NCI-H146 (cell line): ENCODE data around the gene RPS6KB2.
A peak's percentile ranks its signal among the peaks of the same experiment; 100 is the strongest.

Source experiments
- DNase-seq: peaks from one replicate; lab custom pipeline; 2025; lab: John Stamatoyannopoulos, UW

The RPS6KB2 gene

GRCh38 chr11:67410984-67411784 is 17.1 kb upstream of the RPS6KB2 start:
- no peak for DNase-seq

- DNase-seq, result no peak
Observed at GRCh38 chr11:67411785-67412152, 16.5 kb upstream of the RPS6KB2 start.

GRCh38 chr11:67412495-67413179 is 15.7 kb upstream of the RPS6KB2 start:
- DNase-seq, result no peak

- no peak for DNase-seq
Observed at GRCh38 chr11:67413266-67413849, 14.9 kb upstream of the RPS6KB2 start.

GRCh38 chr11:67415501-67416304 is 12.6 kb upstream of the RPS6KB2 start, which contains the start of gene CARNS1:
CARNS1 (plus strand) TSS chr11:67415678; CDS start chr11:67416200, 522 bp downstream.
- DNase-seq, result peak; percentile 33

GRCh38 chr11:67416416-67417335 is 11.6 kb upstream of the RPS6KB2 start:
- peak; percentile 44 for DNase-seq

GRCh38 chr11:67417425-67417824 is 10.9 kb upstream of the RPS6KB2 start:
- DNase-seq, result no peak

GRCh38 chr11:67418476-67419281 is 9.6 kb upstream of the RPS6KB2 start:
- no peak for DNase-seq

- no peak for DNase-seq
Observed at GRCh38 chr11:67419325-67420049, 8.8 kb upstream of the RPS6KB2 start.

- no peak for DNase-seq
Observed at GRCh38 chr11:67420147-67420645, 8.1 kb upstream of the RPS6KB2 start.

GRCh38 chr11:67420646-67421429 is 7.5 kb upstream of the RPS6KB2 start:
- DNase-seq, result peak; percentile 98

GRCh38 chr11:67421430-67422031 is 6.8 kb upstream of the RPS6KB2 start:
- no peak for DNase-seq

- DNase-seq, result no peak
Observed at GRCh38 chr11:67422891-67423290, 5.4 kb upstream of the RPS6KB2 start.

- DNase-seq, result no peak
Observed at GRCh38 chr11:67423466-67423865, 4.8 kb upstream of the RPS6KB2 start.

- DNase-seq, result no peak
Observed at GRCh38 chr11:67423891-67424613, 4.2 kb upstream of the RPS6KB2 start.

- peak; percentile 37 for DNase-seq
Observed at GRCh38 chr11:67427364-67427859, 882 bp upstream of the RPS6KB2 start.

GRCh38 chr11:67429038-67429668 is 859 bp downstream of the RPS6KB2 start:
- DNase-seq, result no peak
